Activated CD8-positive, alpha-beta T cell treated with anti-CD3 and anti-CD28 coated beads for 36 hours (primary cell): ENCODE data around the gene TAF4. TPM values are rescaled to one million over a fixed set of nuclear protein-coding genes. Genes with fewer than 3 reads are reported as not detected.

Experiments
- ATAC-seq: fragments of 200-7000 bp; cut with Tn5 transposase; one replicate; pipeline ENCODE4 v1.10.0; 2021; ENCODE audit warnings: mild to moderate bottlenecking, moderate library complexity
- CTCF ChIA-PET: fragments of 350-600 bp; sonication (Branson Sonifier 250); formaldehyde crosslinking; loops from one replicate; lab custom pipeline; 2021; ENCODE audit warnings: antibody characterized with exemption; lab: Charles Lee
- POLR2A ChIA-PET: fragments of 350-600 bp; sonication (Branson Sonifier 250); formaldehyde crosslinking; loops from one replicate; lab custom pipeline; 2021; ENCODE audit warnings: antibody characterized with exemption; lab: Charles Lee
- DNase-seq: peaks from one replicate; pipeline ENCODE4 v3.0.0-alpha.2; 2020
- H3K27ac Mint-ChIP-seq: one replicate; pipeline ENCODE4 v1.8.0; 2021; ENCODE audit warnings: mild to moderate bottlenecking, mixed read lengths
- H3K27me3 Mint-ChIP-seq: one replicate; pipeline ENCODE4 v1.8.0; 2021; ENCODE audit warnings: mixed read lengths
- H3K36me3 Mint-ChIP-seq: one replicate; pipeline ENCODE4 v1.8.0; 2021; ENCODE audit warnings: low read depth, mixed read lengths
- H3K4me1 Mint-ChIP-seq: one replicate; pipeline ENCODE4 v1.8.0; 2021; ENCODE audit warnings: low read depth, mixed read lengths
- H3K4me3 Mint-ChIP-seq: one replicate; pipeline ENCODE4 v1.8.0; 2021; ENCODE audit warnings: mild to moderate bottlenecking, moderate library complexity, mixed read lengths
- H3K9me3 Mint-ChIP-seq: one replicate; pipeline ENCODE4 v1.8.0; 2021; ENCODE audit warnings: mixed read lengths
- CTCF ChIP-seq: fragments of 200-600 bp; IDR thresholded peaks from one replicate; pipeline ENCODE4 v1.8.0; 2022; ENCODE audit warnings: antibody characterized with exemption, mild to moderate bottlenecking
- intact Hi-C: fragments of 100-400 bp; cut with micrococcal nuclease; formaldehyde crosslinking; loops from one replicate; pipeline ENCODE4 v1.10.0; 2022
- total RNA-seq, 2 experiments: library from RNA; stranded (reverse); gene quantifications; one replicate each; pipeline ENCODE4 v1.2.3, GENCODE V29; 2021

The TAF4 gene
- total RNA-seq, 2 experiments from 2014 or later: 14.1 to 15.9 TPM

- DNase-seq: no peak
- H3K4me3 Mint-ChIP-seq: no peak overlapping the region
- no peak overlapping the region for H3K27ac Mint-ChIP-seq
- intact Hi-C loops: no loop called here
- no peaks in the 10 kb centered on the region for H3K36me3 Mint-ChIP-seq
- H3K27me3 Mint-ChIP-seq: peaks cover 2% of the 10 kb centered on the region
- no peaks in the 10 kb centered on the region for H3K4me1 Mint-ChIP-seq
- no peaks in the 10 kb centered on the region for H3K9me3 Mint-ChIP-seq
- CTCF ChIA-PET: no interaction called here
- TF ChIP-seq CTCF: no peak
- ATAC-seq: no peak
- POLR2A ChIA-PET: no interaction called here
Measured at GRCh38 chr20:61932711-61933480, 132.8 kb downstream of the TAF4 start.

- peaks cover 2% of the 10 kb centered on the region for H3K27me3 Mint-ChIP-seq
- H3K27ac Mint-ChIP-seq: no peak overlapping the region
- ChIA-PET CTCF (no interaction called here), POLR2A (no interaction called here)
- ATAC-seq: no peak
- H3K36me3 Mint-ChIP-seq: no peaks in the 10 kb centered on the region
- no peaks in the 10 kb centered on the region for H3K9me3 Mint-ChIP-seq
- intact Hi-C loops: no loop called here
- no peak for DNase-seq
- H3K4me3 Mint-ChIP-seq: no peak overlapping the region
- TF ChIP-seq CTCF: no peak
- no peaks in the 10 kb centered on the region for H3K4me1 Mint-ChIP-seq
Measured at GRCh38 chr20:61932199-61932592, 133.5 kb downstream of the TAF4 start.

- Mint-ChIP-seq H3K9me3 (no peaks in the 10 kb centered on the region), H3K4me1 (no peaks in the 10 kb centered on the region), H3K27me3 (peaks cover 2% of the 10 kb centered on the region), H3K36me3 (no peaks in the 10 kb centered on the region), H3K4me3 (no peak overlapping the region), H3K27ac (no peak overlapping the region)
- intact Hi-C loops: no loop called here
- POLR2A ChIA-PET: no interaction called here
- CTCF ChIA-PET: no interaction called here
- no peak for TF ChIP-seq CTCF
- DNase-seq (no peak), ATAC-seq (no peak)
Measured at GRCh38 chr20:61931476-61932198, 134.0 kb downstream of the TAF4 start.

GRCh38 chr20:61930776-61931475, 134.8 kb downstream of the TAF4 start:
- intact Hi-C loops: no loop called here
- Mint-ChIP-seq H3K9me3 (no peaks in the 10 kb centered on the region), H3K36me3 (no peaks in the 10 kb centered on the region), H3K4me3 (no peak overlapping the region), H3K27ac (no peak overlapping the region), H3K4me1 (no peaks in the 10 kb centered on the region), H3K27me3 (no peaks in the 10 kb centered on the region)
- ChIA-PET POLR2A (no interaction called here), CTCF (no interaction called here)
- DNase-seq (no peak), ATAC-seq (no peak)
- no peak for TF ChIP-seq CTCF
